Measurements from ENCODE around the gene USH2A.

- no peak for TF ChIP-seq CTCF (IDR thresholded peaks at IDR 0.05 in 2 of 3, conservative IDR thresholded peaks at IDR 0.05 in 1 of 3; ENCODE audit: borderline replicate concordance in 1 of 3, insufficient read depth in 1 of 3, low read depth in 2 of 3, low read length in 2 of 3)
- no peak for TF ChIP-seq FOSL1 (IDR thresholded peaks at IDR 0.05; ENCODE audit: low read depth)
- no peak for TF ChIP-seq SRF (IDR thresholded peaks at IDR 0.05; ENCODE audit: low read depth)
- TF ChIP-seq RAD21 (IDR thresholded peaks at IDR 0.05; ENCODE audit: low read depth), result no peak
- TF ChIP-seq ZFX (IDR thresholded peaks at IDR 0.05), result no peak
- TF ChIP-seq REST (IDR thresholded peaks at IDR 0.05; ENCODE audit: low read depth), result no peak
These were observed 770.9 kb downstream of the USH2A start for GRCh38 chr1:215652371-215652770.

Measured in HCT116 (cell line).